IMR-90 (cell line): ENCODE results near the gene CPEB1. TPM values are rescaled to one million over a fixed set of nuclear protein-coding genes. Genes with fewer than 3 reads are reported as not detected.

Experiments used
- ATAC-seq: fragments of 200-7000 bp; cut with Tn5 transposase; 2 replicates; pipeline ENCODE4 v1.9.1; 2020; ENCODE audit warnings: low read depth, mild to moderate bottlenecking, moderate library complexity
- BruUV-seq: library from RNA; stranded (reverse); fragments of 400-500 nt; replicated peaks from 2 replicates; lab custom pipeline; 2021; lab: Mats Ljungman, UMichigan
- CTCF ChIA-PET: fragments of 300-600 bp; formaldehyde crosslinking; extraction: SDS; loops from one replicate; lab custom pipeline; 2021; ENCODE audit warnings: antibody characterized with exemption; lab: Yijun Ruan, JAX
- POLR2A ChIA-PET: fragments of 300-600 bp; sonication (Branson Sonifier 250); formaldehyde crosslinking; loops from one replicate; lab custom pipeline; 2022; ENCODE audit warnings: antibody characterized with exemption; ENCODE audit not compliant: unreplicated experiment; lab: Charles Lee
- DNase-seq: peaks from one replicate; pipeline ENCODE4 v3.0.0; 2013
- H2AFZ ChIP-seq: replicated peaks from 2 replicates; pipeline ENCODE3; 2013; ENCODE audit warnings: low read length, mild to moderate bottlenecking; ENCODE audit not compliant: poor library complexity
- H2AK5ac ChIP-seq: 2 replicates; pipeline ENCODE4 v1.6.1; 2013; ENCODE audit warnings: low read depth, low read length, inconsistent platforms
- H2AK9ac ChIP-seq: replicated peaks from 2 replicates; pipeline ENCODE3; 2013; ENCODE audit warnings: mild to moderate bottlenecking, low read depth, low read length, moderate library complexity; ENCODE audit not compliant: poor library complexity
- H2BK120ac ChIP-seq: 2 replicates; pipeline ENCODE4 v1.6.1; 2013; ENCODE audit warnings: low read depth, low read length, inconsistent platforms
- H2BK15ac ChIP-seq: 3 replicates; pipeline ENCODE4 v1.6.1; 2013; ENCODE audit warnings: low read depth, low read length, inconsistent platforms
- H2BK20ac ChIP-seq: 2 replicates; pipeline ENCODE4 v1.6.1; 2013; ENCODE audit warnings: low read depth, mild to moderate bottlenecking, inconsistent platforms, low read length, moderate library complexity
- H2BK5ac ChIP-seq: 2 replicates; pipeline ENCODE4 v1.6.1; 2013; ENCODE audit warnings: mild to moderate bottlenecking, low read depth, low read length, inconsistent platforms; ENCODE audit not compliant: poor library complexity, severe bottlenecking
- H3K14ac ChIP-seq: replicated peaks from 2 replicates; pipeline ENCODE4 v1.6.1; 2013; ENCODE audit warnings: low read depth, low read length, inconsistent platforms
- H3K18ac ChIP-seq: 2 replicates; pipeline ENCODE4 v1.6.1; 2013; ENCODE audit warnings: low read depth, low read length, control low read depth
- H3K23ac ChIP-seq: 2 replicates; pipeline ENCODE4 v1.6.1; 2013; ENCODE audit warnings: low read depth, low read length, inconsistent platforms
- H3K27ac ChIP-seq: 2 replicates; pipeline ENCODE4 v1.5.1; 2013; ENCODE audit warnings: mild to moderate bottlenecking, control low read depth, low read length; ENCODE audit not compliant: insufficient read depth
- H3K27me3 ChIP-seq: 2 replicates; pipeline ENCODE4 v1.6.1; 2013; ENCODE audit warnings: low read length; ENCODE audit not compliant: control insufficient read depth, insufficient read depth
- H3K36me3 ChIP-seq: 2 replicates; pipeline ENCODE4 v1.6.1; 2013; ENCODE audit warnings: low read length, mixed read lengths; ENCODE audit not compliant: control insufficient read depth, insufficient read depth
- H3K4ac ChIP-seq: 2 replicates; pipeline ENCODE4 v1.6.1; 2013; ENCODE audit warnings: low read depth, low read length, inconsistent platforms
- H3K4me1 ChIP-seq: 2 replicates; pipeline ENCODE4 v1.6.1; 2013; ENCODE audit warnings: low read length, mixed read lengths; ENCODE audit not compliant: control insufficient read depth, insufficient read depth
- H3K4me2 ChIP-seq: 2 replicates; pipeline ENCODE4 v1.6.1; 2013; ENCODE audit warnings: low read depth, mild to moderate bottlenecking, control low read depth, low read length, moderate library complexity
- H3K4me3 ChIP-seq: 2 replicates; pipeline ENCODE4 v1.5.1; 2013; ENCODE audit warnings: low read depth, mild to moderate bottlenecking, control low read depth, low read length, moderate library complexity; ENCODE audit not compliant: insufficient read depth
- H3K56ac ChIP-seq: 2 replicates; pipeline ENCODE4 v1.6.1; 2013; ENCODE audit warnings: low read length, inconsistent platforms; ENCODE audit not compliant: insufficient read depth; ENCODE audit errors: extremely low read depth
- H3K79me1 ChIP-seq, 2 experiments: 2 replicates each; pipeline ENCODE4 v1.6.1; 2013; ENCODE audit warnings: low read length in 2 of 2, inconsistent platforms in 1 of 2, low read depth in 1 of 2
- H3K9ac ChIP-seq: 2 replicates; pipeline ENCODE4 v1.6.1; 2013; ENCODE audit warnings: low read depth, low read length, control low read depth
- H3K9me1 ChIP-seq: 2 replicates; pipeline ENCODE4 v1.6.1; 2013; ENCODE audit warnings: low read length, inconsistent platforms; ENCODE audit not compliant: insufficient read depth
- H3K9me3 ChIP-seq: 2 replicates; pipeline ENCODE4 v1.6.1; 2013; ENCODE audit warnings: low read length; ENCODE audit not compliant: control insufficient read depth, insufficient read depth
- H4K20me1 ChIP-seq: 2 replicates; pipeline ENCODE4 v1.6.1; 2013; ENCODE audit warnings: low read length, inconsistent platforms; ENCODE audit not compliant: insufficient read depth
- H4K5ac ChIP-seq: 2 replicates; pipeline ENCODE4 v1.6.1; 2013; ENCODE audit warnings: mild to moderate bottlenecking, low read depth, low read length, control low read depth
- H4K8ac ChIP-seq, 2 experiments: 2 replicates each; pipeline ENCODE4 v1.6.1; 2013; ENCODE audit warnings: low read depth in 2 of 2, low read length in 2 of 2, control low read depth in 1 of 2, inconsistent platforms in 1 of 2
- H4K91ac ChIP-seq: 2 replicates; pipeline ENCODE4 v1.6.1; 2013; ENCODE audit warnings: low read depth, low read length, inconsistent platforms; ENCODE audit not compliant: insufficient read depth
- CHD1 ChIP-seq: IDR thresholded peaks from 2 replicates; pipeline ENCODE4 v1.6.1; 2012; ENCODE audit warnings: low read depth, low read length, improper control_type of control experiment
- ELK1 ChIP-seq: fragments of 150-350 bp; IDR thresholded peaks from 2 replicates; pipeline ENCODE4 v1.6.1; 2016; ENCODE audit warnings: low read depth, mild to moderate bottlenecking, low read length, moderate library complexity, borderline replicate concordance
- MAFK ChIP-seq: IDR thresholded peaks from 2 replicates; pipeline ENCODE4 v1.6.1; 2012; ENCODE audit warnings: low read depth, low read length, improper control_type of control experiment
- WGBS, 2 experiments: methylation state at CpG; one replicate each; pipeline versions ENCODE4 v1.1.5 to v1.1.7; 2013; ENCODE audit warnings: missing lambda C conversion rate in 2 of 2; ENCODE audit not compliant: insufficient read length in 1 of 2; ENCODE audit errors: extremely low coverage in 2 of 2; 5-methylcytosine and 5-hydroxymethylcytosine counted together
- dilution Hi-C: fragments of 300-500 bp; cut with HindIII; formaldehyde crosslinking; loops from one replicate; pipeline ENCODE4 v1.14.3; 2018; ENCODE audit warnings: low sequenced_read_pairs; ENCODE audit not compliant: unreplicated experiment
- in situ Hi-C: fragments of 300-500 bp; cut with MboI; formaldehyde crosslinking; loops from 3 replicates; pipeline ENCODE4 v1.14.3; 2019; ENCODE audit warnings: low sequenced_read_pairs, inconsistent platforms, mixed read lengths
- intact Hi-C: fragments of 100-400 bp; cut with micrococcal nuclease; formaldehyde crosslinking; loops from 2 replicates; pipeline ENCODE4 v1.10.0; 2022
- polyA plus RNA-seq, 3 experiments: library from polyadenylated mRNA; depleted of rRNA; stranded (reverse); fragments of >200 nt; gene quantifications; 2 replicates each; pipeline ENCODE4 v1.2.3, GENCODE V29; 2012; ENCODE audit warnings: low replicate concordance in 1 of 3
- total RNA-seq: library from RNA; depleted of rRNA; stranded (reverse); fragments of >200 nt; gene quantifications from 2 replicates; pipeline ENCODE4 v1.2.3, GENCODE V29; 2012

The CPEB1 gene
- total and polyA plus RNA-seq, 2 of the 4 experiments (the other 2 are of a cell fraction), result 8.9 to 12.5 TPM

- no CpG with 5 or more reads among the region's 10 CpGs for WGBS, 2 experiments
- H4K91ac ChIP-seq, result no peak overlapping the region
- H3K9me1 ChIP-seq, result no peaks in the 10 kb centered on the region
- H3K27me3 ChIP-seq, result no peaks in the 10 kb centered on the region
- H2BK5ac ChIP-seq, result no peak overlapping the region
- H2AFZ ChIP-seq, result no peak overlapping the region
- H3K14ac ChIP-seq, result no peak overlapping the region
- no peaks in the 10 kb centered on the region for H3K79me1 ChIP-seq
- DNase-seq (no peak), ATAC-seq (no peak)
- H2BK20ac ChIP-seq, result no peak overlapping the region
- H3K23ac ChIP-seq, result no peak overlapping the region
- no peak overlapping the region for H2BK15ac ChIP-seq
- no peak overlapping the region for H2AK5ac ChIP-seq
- H3K36me3 ChIP-seq, result no peaks in the 10 kb centered on the region
- dilution Hi-C loops, result no loop called here
- no peak for TF ChIP-seq MAFK
- TF ChIP-seq CHD1, result no peak
- TF ChIP-seq ELK1, result no peak
- no peak overlapping the region for H3K4me3 ChIP-seq
- H4K8ac ChIP-seq, result no peak overlapping the region
- no peaks in the 10 kb centered on the region for H3K9me3 ChIP-seq
- H3K4me1 ChIP-seq, result no peaks in the 10 kb centered on the region
- ChIA-PET POLR2A (no interaction called here), CTCF (no interaction called here)
- in situ Hi-C loops, result no loop called here
- H3K27ac ChIP-seq, result no peak overlapping the region
- H3K56ac ChIP-seq, result no peak overlapping the region
- no peak overlapping the region for H3K18ac ChIP-seq
- no peak overlapping the region for H3K4ac ChIP-seq
- no TSS peak for BruUV-seq
- H2AK9ac ChIP-seq, result no peak overlapping the region
- no peak overlapping the region for H2BK120ac ChIP-seq
- no peak overlapping the region for H3K9ac ChIP-seq
- no peak overlapping the region for H4K5ac ChIP-seq
- no peak overlapping the region for H3K4me2 ChIP-seq
- H4K20me1 ChIP-seq, result no peaks in the 10 kb centered on the region
- intact Hi-C loops, result loop anchor here (10.0 kb wide), 1 partner anchor 64 kb away; no protein-coding TSS in a partner anchor
Measured at GRCh38 chr15:82688691-82689090, 41.5 kb upstream of the CPEB1 start.
